CD4-positive, alpha-beta T cell treated with Interleukin-21 for 1 hour (primary cell): ENCODE data around the gene SYNJ1.
"Not testable (repeated sequence)": the region's sequence is repeated elsewhere in the genome, so short reads cannot be mapped to it uniquely, and the experiment has no call there.

ENCODE experiments used
- DNase-seq: peaks from one replicate; pipeline ENCODE4 v3.0.0-alpha.2; 2020

Gene SYNJ1

GRCh38 chr21:32682696-32683474, 44.9 kb downstream of the SYNJ1 start:
- no peak for DNase-seq

DNA sequence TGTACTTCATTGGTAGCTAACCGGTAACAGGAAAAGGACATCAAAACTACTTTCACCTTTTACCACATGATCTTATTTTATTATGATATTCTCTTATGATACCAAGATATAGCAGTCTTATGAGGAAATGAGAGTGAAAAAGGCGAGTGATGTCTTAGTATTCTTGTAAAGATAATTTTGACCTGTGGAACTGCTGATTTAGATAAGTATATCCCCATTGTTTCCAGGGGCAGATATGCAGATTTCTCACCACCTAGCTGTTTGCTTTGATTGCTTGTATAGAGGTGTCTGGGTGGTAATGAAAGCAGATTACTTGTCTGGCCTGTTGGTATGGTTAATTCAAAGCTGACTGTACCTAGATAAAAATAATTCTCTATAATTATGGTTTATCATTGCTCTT, 53.1 kb downstream of the SYNJ1 start:
- DNase-seq, result no peak

DNA sequence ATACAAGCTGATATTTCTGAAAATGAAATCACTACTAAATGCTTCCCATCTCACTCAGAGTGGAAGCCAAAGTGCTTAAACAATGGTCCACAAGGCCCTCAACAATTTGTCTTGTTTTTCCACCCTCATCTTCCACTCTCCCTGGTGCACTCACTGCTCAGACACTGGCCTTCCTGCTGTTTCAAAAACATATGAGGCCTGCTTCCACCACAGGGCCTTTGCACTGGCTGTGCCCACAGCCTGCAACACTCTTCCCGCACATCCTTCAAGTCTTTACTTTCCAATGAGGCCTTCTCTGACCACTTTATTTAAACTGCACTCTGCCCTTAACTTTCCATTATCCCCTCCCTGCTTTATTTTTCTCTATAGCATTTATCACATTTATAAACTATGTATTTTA, 53.8 kb downstream of the SYNJ1 start:
- no peak for DNase-seq

GRCh38 chr21:32666258-32666657, 61.6 kb downstream of the SYNJ1 start:
- DNase-seq, result no peak

DNA sequence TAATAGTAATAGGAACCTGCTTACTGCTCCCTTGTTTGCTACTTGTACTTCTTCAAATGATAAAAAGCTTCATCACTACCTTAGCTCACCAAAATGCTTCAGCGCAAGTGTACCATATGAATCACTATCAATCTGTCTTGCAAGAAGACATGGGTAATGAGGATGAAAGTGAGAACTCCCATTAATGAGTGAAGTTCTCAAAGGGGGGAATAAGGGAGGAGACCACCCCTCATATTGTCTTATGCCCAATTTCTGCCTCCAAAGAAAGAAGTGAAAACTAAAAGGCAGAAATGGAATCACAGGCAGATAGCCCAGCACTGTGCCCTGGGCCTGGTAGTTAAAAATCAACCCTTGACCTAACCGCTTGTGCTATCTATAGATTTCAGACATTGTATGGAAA, 63.7 kb downstream of the SYNJ1 start:
- not testable (repeated sequence) for DNase-seq

GRCh38 chr21:32661981-32662380, 65.8 kb downstream of the SYNJ1 start:
- DNase-seq, result not testable (repeated sequence)

- DNase-seq, result not testable (repeated sequence)
Measured at GRCh38 chr21:32661026-32661782, 66.6 kb downstream of the SYNJ1 start.

DNA sequence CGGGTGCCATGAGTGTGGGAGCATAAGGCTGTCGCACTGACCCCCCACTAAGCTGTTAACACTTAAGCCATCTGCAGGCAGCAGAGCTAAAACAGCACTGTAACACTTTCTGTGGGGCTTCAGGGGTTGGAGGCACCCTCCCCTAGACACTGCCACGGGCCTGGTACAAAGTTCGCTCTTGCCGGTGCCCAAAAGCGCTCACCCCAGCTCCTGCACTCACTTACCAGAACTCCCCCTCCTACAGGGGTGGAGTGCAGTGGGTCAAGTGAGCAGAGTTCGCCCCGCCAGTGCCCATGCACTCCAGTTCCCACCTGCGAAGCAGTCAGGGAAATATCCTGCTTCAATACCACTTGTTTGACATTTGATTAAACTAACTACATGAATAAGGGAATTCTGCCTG, 69.3 kb downstream of the SYNJ1 start:
- no peak for DNase-seq

DNA sequence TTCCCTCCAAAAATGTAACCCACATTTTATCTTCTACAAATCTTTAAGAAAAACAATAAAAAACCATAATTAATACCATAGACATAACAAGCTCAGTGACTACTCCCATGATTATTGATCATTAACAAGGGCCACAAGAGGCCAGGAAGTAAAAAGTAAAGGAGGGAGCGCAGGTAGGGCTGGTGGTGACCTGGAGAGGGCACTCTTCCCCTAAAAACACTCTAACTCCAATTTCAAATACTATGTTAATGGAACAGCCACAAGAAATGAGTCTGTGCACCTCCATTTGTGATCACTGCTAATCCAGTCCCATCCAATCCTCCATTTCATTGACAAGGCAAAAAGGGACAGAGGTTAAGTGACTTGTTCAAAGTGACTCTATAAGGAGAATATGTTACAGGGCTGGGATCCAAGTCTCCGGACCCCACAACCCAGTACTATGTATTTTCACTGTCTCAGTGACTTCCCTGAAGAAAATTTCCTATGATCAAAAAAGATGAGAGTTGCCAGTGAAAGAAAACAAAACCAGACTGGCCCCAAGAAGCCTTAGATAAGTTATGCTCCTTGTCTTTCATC, 74.4 kb downstream of the SYNJ1 start:
- peak; percentile 41 for DNase-seq

GRCh38 chr21:32648165-32648564, 79.6 kb downstream of the SYNJ1 start:
- DNase-seq, result no peak

DNA sequence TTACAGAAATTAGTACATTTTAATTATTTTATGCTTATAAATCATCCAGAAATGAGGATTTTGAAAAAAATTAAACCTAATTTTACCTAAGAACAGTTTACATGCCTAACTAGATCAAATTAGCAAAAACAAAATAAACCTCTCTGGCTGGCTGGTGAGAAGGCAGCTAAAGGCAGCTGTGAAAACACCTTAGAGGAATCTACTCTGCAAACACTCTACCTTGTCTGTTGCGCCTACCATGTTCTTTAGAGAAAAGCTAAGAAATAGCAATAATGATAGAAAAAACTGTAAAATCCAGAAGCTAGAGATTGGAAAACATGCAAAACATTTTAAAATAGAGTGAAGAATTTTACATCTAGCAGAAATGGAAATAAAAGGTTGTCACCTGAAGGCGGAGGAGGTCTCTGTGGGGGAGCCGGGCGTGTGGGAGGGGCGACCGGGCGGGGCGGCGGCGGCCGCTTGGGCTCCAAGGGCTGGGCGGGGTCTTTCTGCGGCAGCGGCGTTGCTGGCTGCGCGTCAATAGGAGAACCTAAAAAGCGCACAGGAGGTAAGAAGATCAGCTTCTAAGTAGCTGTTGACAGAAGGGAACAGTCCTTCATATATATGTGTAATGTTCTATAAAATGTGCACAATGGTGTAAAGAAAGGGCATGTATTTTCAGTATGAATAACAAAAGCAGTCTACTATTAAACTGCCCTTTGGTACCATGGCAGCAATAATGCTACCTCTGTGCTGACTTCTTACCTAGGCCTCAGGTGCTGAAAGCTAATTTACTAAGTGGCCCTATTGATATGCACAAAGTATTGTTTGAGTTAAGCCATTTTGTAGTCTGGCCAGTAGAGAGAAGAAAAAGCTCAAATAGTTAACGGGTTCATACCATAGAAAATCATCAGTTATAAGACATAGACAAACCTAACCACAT, 82.3 kb downstream of the SYNJ1 start:
- DNase-seq, result no peak

DNA sequence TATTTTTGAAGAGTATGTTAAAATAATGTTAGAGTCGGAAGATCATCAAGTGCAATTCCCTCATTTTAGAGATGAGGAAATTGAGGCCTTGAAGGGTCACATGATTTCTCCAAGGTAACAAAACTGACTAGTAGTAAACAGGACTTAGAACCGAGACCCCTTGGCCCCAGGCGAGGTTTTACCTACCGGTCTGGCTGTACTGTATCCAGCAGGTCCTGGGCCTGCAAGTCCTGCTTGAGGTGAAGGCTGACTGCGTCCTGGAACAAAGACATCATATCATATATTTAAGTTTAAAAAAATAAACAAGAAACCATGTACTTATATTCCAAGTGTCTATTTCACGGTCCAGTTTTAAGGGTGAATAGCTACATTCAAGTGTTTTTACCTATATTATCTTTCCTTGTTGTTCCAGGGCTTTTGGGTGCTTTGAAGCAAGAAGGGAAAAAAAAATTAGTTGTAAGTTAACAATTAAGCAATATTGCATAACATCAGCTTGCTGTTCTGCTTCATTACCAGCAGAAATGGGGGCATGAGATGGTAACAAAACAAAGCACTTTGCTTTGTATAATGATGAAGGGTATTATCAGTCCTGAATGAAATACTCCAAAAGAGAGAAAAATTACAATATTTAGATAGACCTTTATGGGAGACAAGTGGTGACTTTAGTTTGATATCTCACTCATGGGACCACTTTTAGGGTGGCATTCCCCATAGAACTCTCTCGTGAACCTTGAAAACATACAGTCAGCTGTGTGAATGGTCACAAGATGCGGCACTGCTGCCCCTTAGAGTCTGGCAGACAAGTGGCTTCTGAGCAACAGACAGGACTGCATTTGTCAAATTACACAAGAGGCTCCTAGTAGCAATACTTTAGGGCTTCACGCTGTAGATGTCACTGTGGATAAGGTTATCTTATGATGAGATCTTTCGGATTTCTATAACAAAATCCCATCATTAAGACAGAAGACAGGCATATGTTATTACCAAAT, 85.8 kb downstream of the SYNJ1 start:
- DNase-seq, result no peak

DNA sequence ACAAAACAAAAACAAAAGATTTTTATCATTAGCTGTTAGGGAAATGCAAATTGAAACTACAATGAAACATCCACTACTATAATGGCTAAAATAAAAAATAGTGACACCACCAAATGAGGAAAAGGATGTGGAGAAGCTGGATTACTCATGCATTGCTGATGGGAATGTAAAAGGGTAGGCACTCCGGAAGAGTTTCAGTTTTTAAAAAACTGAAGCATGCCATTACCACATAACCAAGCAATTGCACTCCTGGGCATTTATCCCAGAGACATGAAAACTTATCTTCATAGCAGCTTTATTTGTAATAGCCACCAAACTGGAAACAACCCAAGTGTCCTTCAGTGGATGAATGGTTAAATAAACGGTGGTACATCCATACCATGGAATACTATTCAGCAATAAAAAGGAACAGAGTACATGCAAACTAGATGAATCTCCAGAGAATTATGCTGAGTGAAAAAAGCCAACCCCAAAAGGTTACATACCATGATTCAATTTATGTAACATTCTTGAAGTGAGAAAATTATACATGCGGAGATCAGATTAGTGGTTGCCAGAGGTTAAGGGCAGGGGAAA, 101.1 kb downstream of the SYNJ1 start:
- DNase-seq, result no peak

- DNase-seq, result not testable (repeated sequence)
Measured at GRCh38 chr21:32618218-32618617, 109.6 kb downstream of the SYNJ1 start.

GRCh38 chr21:32613436-32614043, 114.3 kb downstream of the SYNJ1 start:
- peak; percentile 2 for DNase-seq

DNA sequence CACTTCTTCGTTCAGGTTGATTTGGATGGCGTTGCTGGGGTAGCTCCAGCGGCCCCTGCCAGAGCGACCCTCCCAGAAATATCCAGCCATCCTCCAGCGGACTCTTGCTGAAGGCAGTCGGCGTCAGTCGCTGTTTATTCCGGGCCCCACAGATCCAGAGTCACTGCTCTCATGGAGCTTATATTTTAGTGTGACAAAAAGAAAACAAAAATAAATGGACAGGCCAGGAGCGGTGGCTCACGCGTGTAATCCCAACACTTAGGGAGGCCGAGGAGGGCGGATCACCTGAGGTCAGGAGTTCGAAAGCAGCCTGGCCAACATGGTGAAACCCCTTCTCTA, 114.8 kb downstream of the SYNJ1 start:
- DNase-seq, result no peak

DNA sequence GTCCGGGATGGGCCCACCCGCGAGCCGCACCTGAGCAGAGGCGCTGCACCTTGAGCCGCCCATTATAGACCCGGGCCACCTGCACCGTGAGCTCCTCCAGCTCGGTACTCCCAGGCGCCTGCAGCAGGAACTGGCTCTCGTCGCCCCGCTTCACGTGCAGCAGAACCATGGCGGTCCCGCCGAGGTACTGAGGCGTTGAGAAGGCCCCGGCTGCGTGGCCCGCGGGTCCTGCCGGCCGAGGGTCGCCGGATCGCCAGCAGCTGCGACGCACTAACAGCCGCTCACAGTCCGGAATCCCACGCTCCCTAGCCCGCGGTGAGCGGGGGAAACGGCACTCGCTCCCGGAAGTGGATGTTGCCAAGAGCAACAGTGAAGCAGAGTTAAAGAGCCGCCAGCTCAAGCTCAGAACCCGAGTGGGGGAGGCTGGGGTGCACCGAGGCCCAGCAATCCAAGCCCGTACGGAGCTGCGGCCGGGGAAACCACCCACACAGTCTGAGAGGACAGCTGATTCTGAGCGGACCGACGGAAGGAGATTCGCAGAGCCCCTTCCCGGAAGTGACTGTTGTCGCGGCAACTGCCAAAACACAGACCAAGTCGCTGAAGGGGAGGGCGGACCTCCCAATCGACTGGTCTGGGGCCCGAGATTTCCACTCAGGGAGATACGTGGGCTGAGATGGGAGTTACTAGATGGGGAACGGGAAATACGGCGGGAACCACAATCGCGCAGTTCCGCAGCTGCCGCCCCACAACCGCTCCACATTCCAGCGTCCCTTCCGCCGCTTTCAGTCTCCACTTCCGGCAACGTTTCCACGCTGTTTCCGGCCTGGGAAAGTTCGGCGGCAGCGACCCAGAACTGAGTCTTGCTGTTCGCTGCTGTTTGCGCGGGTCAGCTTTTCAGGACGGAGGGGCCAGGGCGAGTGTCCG, 115.5 kb downstream of the SYNJ1 start, which contains the start of gene CFAP298:
Gene CFAP298 (minus strand): TSS at position 303 of the 924 bp plus-strand sequence. CDS start 134 bp downstream, at position 169.
- peak; percentile 93 for DNase-seq

GRCh38 chr21:32611471-32611997, 116.3 kb downstream of the SYNJ1 start:
- DNase-seq, result peak; percentile 35

DNA sequence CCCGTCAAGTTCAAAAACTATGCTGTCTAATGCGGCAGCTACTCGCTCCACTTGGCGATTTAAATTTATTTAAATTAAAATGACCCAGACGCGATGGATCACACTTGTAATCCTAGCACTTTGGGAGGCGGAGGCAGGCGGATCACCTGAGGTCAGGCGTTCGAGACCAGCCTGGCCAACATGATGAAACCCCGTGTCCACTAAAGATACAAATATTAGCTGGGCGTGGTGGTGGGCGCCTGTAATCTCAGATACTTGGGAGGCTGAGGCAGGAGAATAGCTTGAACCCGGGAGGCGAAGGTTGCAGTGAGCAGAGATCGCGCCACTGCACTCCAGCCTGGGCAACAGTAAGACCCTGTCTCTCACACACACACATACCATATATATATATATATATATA, 116.9 kb downstream of the SYNJ1 start:
- DNase-seq, result not testable (repeated sequence)
